ENCODE data around the gene PGGT1B.

The PGGT1B gene

GRCh38 chr5:115189866-115190265 is 72.8 kb downstream of the PGGT1B start:
- TF ChIP-seq FOXP2 (optimal IDR thresholded peaks at IDR 0.05; ENCODE audit: control extremely low read depth, extremely low read length, insufficient read depth) (no peak), POLR2AphosphoS5 (IDR thresholded peaks at IDR 0.05; ENCODE audit: borderline replicate concordance, low read depth, low read length) (no peak), EZH2 (IDR thresholded peaks at IDR 0.05) (no peak)
- Histone ChIP-seq H3K27ac (no peak overlapping the region), H3K9ac (ENCODE audit: insufficient read length) (no peak overlapping the region), H3K36me3 (ENCODE audit: insufficient read depth, low read length) (no peaks in the 10 kb centered on the region), H3K4me3 (no peak overlapping the region), H3K9me3 (ENCODE audit: low read depth, low read length) (no peaks in the 10 kb centered on the region)
- no peak for DNase-seq (ENCODE audit: low read depth, low spot score)

GRCh38 chr5:115186794-115187193 is 75.9 kb downstream of the PGGT1B start:
- H3K9ac ChIP-seq (ENCODE audit: insufficient read length): no peak overlapping the region
- no peaks in the 10 kb centered on the region for H3K36me3 ChIP-seq (ENCODE audit: insufficient read depth, low read length)
- H3K9me3 ChIP-seq (ENCODE audit: low read depth, low read length): no peaks in the 10 kb centered on the region
- no peak for DNase-seq (ENCODE audit: low read depth, low spot score)
- H3K4me3 ChIP-seq: no peak overlapping the region
- TF ChIP-seq EZH2 (IDR thresholded peaks at IDR 0.05) (no peak), POLR2AphosphoS5 (IDR thresholded peaks at IDR 0.05; ENCODE audit: borderline replicate concordance, low read depth, low read length) (no peak), FOXP2 (optimal IDR thresholded peaks at IDR 0.05; ENCODE audit: control extremely low read depth, extremely low read length, insufficient read depth) (no peak)
- no peak overlapping the region for H3K27ac ChIP-seq

- Histone ChIP-seq H3K4me3 (no peak overlapping the region), H3K9ac (ENCODE audit: insufficient read length) (no peak overlapping the region), H3K27ac (no peak overlapping the region), H3K36me3 (ENCODE audit: insufficient read depth, low read length) (no peaks in the 10 kb centered on the region), H3K9me3 (ENCODE audit: low read depth, low read length) (no peaks in the 10 kb centered on the region)
- no peak for DNase-seq (ENCODE audit: low read depth, low spot score)
- TF ChIP-seq FOXP2 (optimal IDR thresholded peaks at IDR 0.05; ENCODE audit: control extremely low read depth, extremely low read length, insufficient read depth) (no peak), POLR2AphosphoS5 (IDR thresholded peaks at IDR 0.05; ENCODE audit: borderline replicate concordance, low read depth, low read length) (no peak), EZH2 (IDR thresholded peaks at IDR 0.05) (no peak)
These were observed 77.9 kb downstream of the PGGT1B start for GRCh38 chr5:115184770-115185169.

- H3K4me3 ChIP-seq: no peak overlapping the region
- no peak overlapping the region for H3K9ac ChIP-seq (ENCODE audit: insufficient read length)
- H3K36me3 ChIP-seq (ENCODE audit: insufficient read depth, low read length): no peaks in the 10 kb centered on the region
- no peaks in the 10 kb centered on the region for H3K9me3 ChIP-seq (ENCODE audit: low read depth, low read length)
- no peak for DNase-seq (ENCODE audit: low read depth, low spot score)
- H3K27ac ChIP-seq: no peak overlapping the region
- no peak for TF ChIP-seq EZH2 (IDR thresholded peaks at IDR 0.05)
- TF ChIP-seq FOXP2 (optimal IDR thresholded peaks at IDR 0.05; ENCODE audit: control extremely low read depth, extremely low read length, insufficient read depth): no peak
- no peak for TF ChIP-seq POLR2AphosphoS5 (IDR thresholded peaks at IDR 0.05; ENCODE audit: borderline replicate concordance, low read depth, low read length)
These were observed 80.9 kb downstream of the PGGT1B start for GRCh38 chr5:115181757-115182156.

- H3K27ac ChIP-seq: no peak overlapping the region
- H3K4me3 ChIP-seq: peak overlapping the region; percentile 92
- peak overlapping the region; percentile 87 for H3K9ac ChIP-seq (ENCODE audit: insufficient read length)
- no peaks in the 10 kb centered on the region for H3K9me3 ChIP-seq (ENCODE audit: low read depth, low read length)
- H3K36me3 ChIP-seq (ENCODE audit: insufficient read depth, low read length): no peaks in the 10 kb centered on the region
- TF ChIP-seq POLR2AphosphoS5 (IDR thresholded peaks at IDR 0.05; ENCODE audit: borderline replicate concordance, low read depth, low read length) (peak; percentile 50; the same call in 1 of the 2 replicates), FOXP2 (optimal IDR thresholded peaks at IDR 0.05; ENCODE audit: control extremely low read depth, extremely low read length, insufficient read depth) (no peak), EZH2 (IDR thresholded peaks at IDR 0.05) (no peak)
- no peak for DNase-seq (ENCODE audit: low read depth, low spot score)
These were observed 82.4 kb downstream of the PGGT1B start for GRCh38 chr5:115180165-115180709.

DNA sequence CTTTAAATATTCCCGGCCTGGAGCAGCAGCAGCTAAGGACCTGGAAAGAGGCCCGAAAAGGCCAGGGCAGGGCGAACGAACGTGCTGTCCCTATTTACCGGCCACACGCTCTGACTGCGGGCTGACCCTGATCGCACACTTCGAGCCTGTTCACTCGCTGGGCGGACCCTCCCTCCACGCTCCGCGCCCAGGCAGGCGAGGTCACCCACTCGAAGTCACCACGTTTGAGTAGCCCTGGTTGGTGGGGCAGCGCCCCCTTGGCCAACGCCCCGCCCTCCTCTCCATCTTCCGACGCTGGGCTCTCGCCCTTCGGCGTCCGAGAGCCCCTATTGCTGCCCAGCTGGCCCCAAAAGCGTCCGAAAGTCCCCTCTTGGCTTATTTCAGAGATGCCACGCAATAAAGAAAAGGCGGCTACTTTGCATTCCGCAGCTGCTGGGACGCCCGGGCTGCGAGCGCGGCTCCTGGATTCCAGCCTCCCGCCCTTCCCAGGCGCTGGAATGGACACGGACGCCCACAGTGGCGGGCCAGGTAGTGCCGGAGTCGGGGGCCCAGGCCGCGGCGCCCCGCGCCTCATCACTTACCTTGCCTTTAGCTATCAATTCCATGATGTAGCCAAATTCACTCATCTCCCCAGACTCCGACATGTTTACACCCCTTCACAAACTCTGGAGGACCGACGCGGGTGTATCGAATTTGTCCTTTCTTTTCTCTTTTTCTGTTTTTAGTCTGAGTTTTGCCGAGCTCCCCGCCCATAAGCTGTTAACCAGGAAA is 83.1 kb downstream of the PGGT1B start:
- DNase-seq (ENCODE audit: low read depth, low spot score): no peak
- TF ChIP-seq EZH2 (IDR thresholded peaks at IDR 0.05) (no peak), FOXP2 (optimal IDR thresholded peaks at IDR 0.05; ENCODE audit: control extremely low read depth, extremely low read length, insufficient read depth) (no peak), POLR2AphosphoS5 (IDR thresholded peaks at IDR 0.05; ENCODE audit: borderline replicate concordance, low read depth, low read length) (no peak)
- Histone ChIP-seq H3K9me3 (ENCODE audit: low read depth, low read length) (no peaks in the 10 kb centered on the region), H3K9ac (ENCODE audit: insufficient read length) (peak overlapping the region; percentile 87), H3K4me3 (peak overlapping the region; percentile 92), H3K36me3 (ENCODE audit: insufficient read depth, low read length) (no peaks in the 10 kb centered on the region), H3K27ac (no peak overlapping the region)

DNA sequence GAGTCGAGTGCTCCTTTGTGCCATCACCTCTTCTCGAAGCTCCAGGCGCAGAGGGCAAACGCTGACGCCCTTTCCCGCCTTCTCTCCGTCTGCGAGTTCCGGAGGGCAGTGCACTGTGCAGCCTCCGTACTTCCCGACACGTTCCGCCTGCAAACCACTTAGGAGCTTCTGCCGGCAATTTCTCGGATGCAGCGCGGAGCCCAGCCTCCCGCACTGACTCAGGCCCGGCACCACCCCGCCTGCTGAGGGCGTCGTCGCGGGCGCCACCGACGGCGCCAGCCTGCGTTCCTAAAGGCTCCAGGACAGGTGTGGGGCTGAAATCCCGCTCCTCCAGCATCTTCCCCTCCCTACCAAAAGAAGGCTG is 83.7 kb downstream of the PGGT1B start:
- TF ChIP-seq EZH2 (IDR thresholded peaks at IDR 0.05) (no peak), POLR2AphosphoS5 (IDR thresholded peaks at IDR 0.05; ENCODE audit: borderline replicate concordance, low read depth, low read length) (no peak), FOXP2 (optimal IDR thresholded peaks at IDR 0.05; ENCODE audit: control extremely low read depth, extremely low read length, insufficient read depth) (no peak)
- H3K4me3 ChIP-seq: peak overlapping the region; percentile 92
- no peak overlapping the region for H3K27ac ChIP-seq
- DNase-seq (ENCODE audit: low read depth, low spot score): no peak
- no peaks in the 10 kb centered on the region for H3K36me3 ChIP-seq (ENCODE audit: insufficient read depth, low read length)
- H3K9ac ChIP-seq (ENCODE audit: insufficient read length): no peak overlapping the region
- H3K9me3 ChIP-seq (ENCODE audit: low read depth, low read length): no peaks in the 10 kb centered on the region

DNA sequence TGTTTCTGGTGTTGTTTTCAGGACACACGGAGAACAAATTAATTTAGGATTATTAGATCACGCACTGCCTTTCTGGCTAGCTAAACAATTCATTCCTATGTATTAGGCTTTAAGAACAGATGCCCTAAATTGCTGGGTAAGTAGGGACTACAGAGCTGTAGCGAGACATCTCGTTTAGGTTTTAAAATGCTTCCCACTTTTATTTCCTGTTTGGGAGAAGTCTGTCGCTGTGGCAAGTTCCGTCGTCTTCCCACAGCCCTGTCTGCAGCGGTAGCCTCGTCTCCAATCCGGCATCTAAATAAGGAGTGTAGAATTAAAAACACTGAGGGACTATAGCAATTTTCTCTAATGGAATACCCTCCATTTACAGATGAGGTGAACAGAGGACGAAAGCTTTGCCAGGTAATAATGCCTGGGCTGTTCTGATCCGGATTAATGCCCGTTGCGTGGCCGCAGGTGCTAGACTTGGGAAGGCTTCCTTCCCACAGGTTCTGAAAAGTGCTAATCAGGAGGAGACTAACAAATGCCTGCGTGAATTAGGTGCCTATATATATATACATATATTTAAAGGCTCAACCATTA is 91.7 kb downstream of the PGGT1B start:
- Histone ChIP-seq H3K9me3 (ENCODE audit: low read depth, low read length) (no peaks in the 10 kb centered on the region), H3K36me3 (ENCODE audit: insufficient read depth, low read length) (no peaks in the 10 kb centered on the region), H3K9ac (ENCODE audit: insufficient read length) (peak overlapping the region; percentile 74), H3K27ac (no peak overlapping the region; the same call in 1 of the 2 replicates), H3K4me3 (peak overlapping the region; percentile 98)
- no peak for TF ChIP-seq EZH2 (IDR thresholded peaks at IDR 0.05)
- no peak for TF ChIP-seq POLR2AphosphoS5 (IDR thresholded peaks at IDR 0.05; ENCODE audit: borderline replicate concordance, low read depth, low read length)
- no peak for TF ChIP-seq FOXP2 (optimal IDR thresholded peaks at IDR 0.05; ENCODE audit: control extremely low read depth, extremely low read length, insufficient read depth)
- DNase-seq (ENCODE audit: low read depth, low spot score): peak; percentile 39
